ENCODE measurements around the gene DISP1. TPM values are rescaled to one million over a fixed set of nuclear protein-coding genes. Genes with fewer than 3 reads are reported as not detected.
"Not testable (repeated sequence)": the region's sequence is repeated elsewhere in the genome, so short reads cannot be mapped to it uniquely, and the experiment has no call there.

DISP1 gene
- total RNA-seq, 1 donor from 2014 or later, result 27.2 TPM

DNA sequence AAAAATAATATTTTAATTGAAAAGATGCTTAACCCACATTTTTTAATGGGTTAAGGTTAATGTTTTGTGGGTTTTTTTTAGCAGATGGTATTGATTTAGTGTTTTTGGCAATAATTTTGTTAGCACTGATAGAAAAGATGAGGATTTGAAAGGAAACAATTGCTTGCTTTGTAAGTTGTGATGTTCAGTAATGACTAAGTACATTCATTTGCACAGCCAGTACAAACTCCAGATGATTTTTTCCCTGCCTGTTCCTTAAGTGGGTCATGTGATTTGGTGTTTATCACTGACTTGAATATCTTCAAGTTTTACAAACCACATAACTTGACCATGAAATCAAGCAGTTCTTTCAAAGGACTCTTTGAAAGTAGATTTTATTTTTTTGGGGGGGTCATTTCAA lies 15.0 kb downstream of the DISP1 start:
- no peaks in the 10 kb centered on the region for H3K27me3 Mint-ChIP-seq (ENCODE audit: unreplicated experiment)
- H3K4me3 Mint-ChIP-seq (ENCODE audit: unreplicated experiment), result no peak overlapping the region
- no peaks in the 10 kb centered on the region for H3K9me3 Mint-ChIP-seq (ENCODE audit: unreplicated experiment)
- no peak overlapping the region for H3K27ac Mint-ChIP-seq (ENCODE audit: unreplicated experiment)
- no peaks in the 10 kb centered on the region for H3K36me3 Mint-ChIP-seq (ENCODE audit: low read depth, unreplicated experiment)
- H3K4me1 Mint-ChIP-seq (ENCODE audit: unreplicated experiment), result no peaks in the 10 kb centered on the region
- TF ChIP-seq, protein P1, sequence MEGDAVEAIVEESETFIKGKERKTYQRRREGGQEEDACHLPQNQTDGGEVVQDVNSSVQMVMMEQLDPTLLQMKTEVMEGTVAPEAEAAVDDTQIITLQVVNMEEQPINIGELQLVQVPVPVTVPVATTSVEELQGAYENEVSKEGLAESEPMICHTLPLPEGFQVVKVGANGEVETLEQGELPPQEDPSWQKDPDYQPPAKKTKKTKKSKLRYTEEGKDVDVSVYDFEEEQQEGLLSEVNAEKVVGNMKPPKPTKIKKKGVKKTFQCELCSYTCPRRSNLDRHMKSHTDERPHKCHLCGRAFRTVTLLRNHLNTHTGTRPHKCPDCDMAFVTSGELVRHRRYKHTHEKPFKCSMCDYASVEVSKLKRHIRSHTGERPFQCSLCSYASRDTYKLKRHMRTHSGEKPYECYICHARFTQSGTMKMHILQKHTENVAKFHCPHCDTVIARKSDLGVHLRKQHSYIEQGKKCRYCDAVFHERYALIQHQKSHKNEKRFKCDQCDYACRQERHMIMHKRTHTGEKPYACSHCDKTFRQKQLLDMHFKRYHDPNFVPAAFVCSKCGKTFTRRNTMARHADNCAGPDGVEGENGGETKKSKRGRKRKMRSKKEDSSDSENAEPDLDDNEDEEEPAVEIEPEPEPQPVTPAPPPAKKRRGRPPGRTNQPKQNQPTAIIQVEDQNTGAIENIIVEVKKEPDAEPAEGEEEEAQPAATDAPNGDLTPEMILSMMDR (IDR thresholded peaks at IDR 0.05; ENCODE audit: unreplicated experiment), result no peak
- DNase-seq (ENCODE audit: low spot score), result no peak

DNA sequence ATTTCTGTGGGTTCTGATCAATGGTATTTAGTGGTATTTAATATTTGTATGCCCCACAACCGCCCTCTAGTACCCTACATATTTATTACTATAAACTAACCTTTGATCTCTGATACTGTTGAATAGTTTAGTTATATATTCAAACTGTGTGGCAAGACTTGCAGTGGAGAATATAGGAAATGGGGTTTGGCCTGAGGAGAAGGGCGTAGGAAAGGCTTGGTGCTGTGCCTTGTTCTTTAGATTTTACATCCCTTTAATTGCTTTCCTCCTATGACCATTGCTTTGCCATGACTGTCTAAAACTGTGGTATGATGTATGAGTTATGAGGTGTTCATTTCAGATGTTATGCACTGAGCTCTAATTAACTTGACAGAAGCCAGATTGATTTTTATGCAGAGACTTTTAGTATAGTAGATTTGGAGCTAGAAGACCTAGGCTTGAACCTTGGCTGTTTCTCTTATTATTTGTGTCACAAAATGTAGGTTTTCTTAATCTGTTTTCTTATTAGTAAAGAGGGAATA lies 18.6 kb downstream of the DISP1 start:
- H3K4me1 Mint-ChIP-seq (ENCODE audit: unreplicated experiment), result no peaks in the 10 kb centered on the region
- H3K27me3 Mint-ChIP-seq (ENCODE audit: unreplicated experiment), result no peaks in the 10 kb centered on the region
- H3K27ac Mint-ChIP-seq (ENCODE audit: unreplicated experiment), result no peak overlapping the region
- no peaks in the 10 kb centered on the region for H3K36me3 Mint-ChIP-seq (ENCODE audit: low read depth, unreplicated experiment)
- DNase-seq (ENCODE audit: low spot score), result no peak
- no peaks in the 10 kb centered on the region for H3K9me3 Mint-ChIP-seq (ENCODE audit: unreplicated experiment)
- TF ChIP-seq, protein P1 (IDR thresholded peaks at IDR 0.05; ENCODE audit: unreplicated experiment), result no peak
- no peak overlapping the region for H3K4me3 Mint-ChIP-seq (ENCODE audit: unreplicated experiment)

DNA sequence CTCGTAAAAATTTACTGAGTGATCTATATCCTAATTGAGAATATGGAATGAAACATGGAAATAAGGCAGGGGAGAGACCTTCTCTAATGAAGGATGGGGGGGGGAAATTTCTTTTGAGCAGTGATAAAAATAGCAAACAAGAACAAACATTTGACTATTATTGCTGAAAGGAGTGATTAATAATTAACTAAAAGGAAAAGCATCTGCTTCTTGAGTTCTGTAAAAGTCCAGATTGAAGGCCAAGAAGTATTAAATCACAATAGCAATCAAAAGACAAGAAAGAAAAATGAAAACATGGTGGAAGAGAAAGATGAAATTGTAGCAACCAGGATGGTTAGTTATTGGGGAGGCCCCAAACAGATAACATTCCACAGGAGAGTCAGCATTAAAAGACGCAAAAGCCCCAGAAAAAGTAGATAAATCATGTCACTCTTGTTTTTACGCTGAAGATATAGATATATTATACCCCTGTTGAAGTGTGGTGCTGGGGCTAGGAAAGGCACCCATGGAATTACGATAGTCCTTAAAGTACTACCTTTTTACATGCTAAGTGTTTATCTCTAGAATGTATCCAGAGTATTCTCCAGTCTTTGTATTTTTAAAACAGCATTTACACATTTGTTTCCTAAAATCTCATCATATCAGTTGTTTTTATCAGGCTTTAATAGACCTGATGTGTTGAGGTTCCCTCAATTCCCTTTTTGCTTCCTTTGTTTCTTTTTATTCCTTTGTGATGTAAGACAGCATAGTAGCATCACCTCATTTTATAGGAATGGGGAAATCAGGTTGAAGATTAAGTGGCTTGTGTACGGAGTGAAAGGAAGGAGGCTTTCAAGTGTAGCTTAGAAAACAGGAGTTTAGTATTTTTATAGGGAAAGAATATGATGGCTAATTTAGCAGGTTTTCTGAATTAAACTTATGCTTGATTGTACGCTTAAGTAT lies 28.9 kb downstream of the DISP1 start:
- H3K4me1 Mint-ChIP-seq (ENCODE audit: unreplicated experiment), result peaks cover 7% of the 10 kb centered on the region
- H3K36me3 Mint-ChIP-seq (ENCODE audit: low read depth, unreplicated experiment), result peaks cover 5% of the 10 kb centered on the region
- no peak overlapping the region for H3K4me3 Mint-ChIP-seq (ENCODE audit: unreplicated experiment)
- DNase-seq (ENCODE audit: low spot score), result no peak
- H3K27me3 Mint-ChIP-seq (ENCODE audit: unreplicated experiment), result no peaks in the 10 kb centered on the region
- no peaks in the 10 kb centered on the region for H3K9me3 Mint-ChIP-seq (ENCODE audit: unreplicated experiment)
- peak overlapping the region; percentile 54 for H3K27ac Mint-ChIP-seq (ENCODE audit: unreplicated experiment)
- TF ChIP-seq, protein P1 (IDR thresholded peaks at IDR 0.05; ENCODE audit: unreplicated experiment), result no peak

DNA sequence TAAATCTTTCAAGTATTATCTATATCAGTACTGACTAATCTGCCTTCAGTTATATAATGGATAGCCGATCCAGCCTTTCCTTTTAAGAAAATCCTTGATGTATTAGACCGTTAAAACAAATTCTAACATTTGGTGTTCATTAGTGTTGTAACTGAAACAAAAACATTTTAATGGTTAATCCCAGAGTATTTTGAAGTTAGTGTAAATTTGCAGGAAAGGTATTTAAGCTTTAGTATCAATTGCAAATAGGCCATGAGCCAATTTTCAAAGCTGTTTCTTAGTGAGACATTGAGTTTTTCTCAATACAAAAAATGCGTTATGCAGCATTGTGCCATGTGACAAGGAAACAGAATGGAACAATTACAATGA lies 29.6 kb downstream of the DISP1 start:
- Mint-ChIP-seq H3K27me3 (ENCODE audit: unreplicated experiment) (no peaks in the 10 kb centered on the region), H3K36me3 (ENCODE audit: low read depth, unreplicated experiment) (peaks cover 2% of the 10 kb centered on the region), H3K4me3 (ENCODE audit: unreplicated experiment) (no peak overlapping the region), H3K4me1 (ENCODE audit: unreplicated experiment) (peaks cover 7% of the 10 kb centered on the region), H3K27ac (ENCODE audit: unreplicated experiment) (no peak overlapping the region), H3K9me3 (ENCODE audit: unreplicated experiment) (no peaks in the 10 kb centered on the region)
- DNase-seq (ENCODE audit: low spot score), result no peak
- TF ChIP-seq, protein P1 (IDR thresholded peaks at IDR 0.05; ENCODE audit: unreplicated experiment), result no peak

DNA sequence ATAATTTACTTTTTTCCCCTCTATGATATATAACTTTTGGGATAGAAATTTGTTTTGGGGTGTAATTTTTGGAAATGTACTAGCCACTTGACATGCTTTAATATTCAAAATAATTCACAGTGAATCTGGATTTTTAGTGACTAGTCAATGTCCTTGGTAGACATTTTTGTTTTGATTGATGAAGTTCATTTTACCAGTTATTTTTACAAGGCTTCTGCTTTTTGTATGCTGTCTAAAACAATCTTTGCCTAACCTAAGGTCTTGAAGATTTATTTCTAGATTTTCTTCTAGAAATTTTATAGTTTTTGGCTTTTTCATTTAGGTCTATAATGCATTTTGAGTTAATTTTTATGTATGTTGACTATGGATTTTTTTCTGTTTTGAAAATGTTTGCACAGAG lies 30.9 kb downstream of the DISP1 start:
- Mint-ChIP-seq H3K27me3 (ENCODE audit: unreplicated experiment) (no peaks in the 10 kb centered on the region), H3K9me3 (ENCODE audit: unreplicated experiment) (no peaks in the 10 kb centered on the region), H3K4me3 (ENCODE audit: unreplicated experiment) (no peak overlapping the region), H3K36me3 (ENCODE audit: low read depth, unreplicated experiment) (no peaks in the 10 kb centered on the region), H3K4me1 (ENCODE audit: unreplicated experiment) (peaks cover 7% of the 10 kb centered on the region), H3K27ac (ENCODE audit: unreplicated experiment) (no peak overlapping the region)
- DNase-seq (ENCODE audit: low spot score), result no peak
- TF ChIP-seq, protein P1 (IDR thresholded peaks at IDR 0.05; ENCODE audit: unreplicated experiment), result no peak

DNA sequence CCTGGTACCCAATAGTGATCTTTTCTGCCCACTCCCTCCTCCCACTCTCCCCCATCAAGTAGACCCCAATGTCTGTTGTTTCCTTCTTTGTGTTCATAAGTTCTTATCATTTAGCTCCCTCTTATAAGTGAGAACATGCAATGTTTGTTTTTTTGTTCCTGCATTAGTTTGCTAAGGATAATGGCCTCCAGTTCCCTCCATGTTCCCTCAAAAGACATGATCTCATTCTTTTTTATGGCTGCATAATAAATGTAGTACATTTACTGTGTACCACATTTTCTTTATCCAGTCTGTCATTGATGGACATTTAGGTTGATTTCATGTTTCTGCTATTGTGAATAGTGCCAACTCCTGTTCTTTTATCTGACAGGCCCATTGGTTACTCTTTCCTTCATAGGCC lies 35.7 kb downstream of the DISP1 start:
- DNase-seq (ENCODE audit: low spot score); H3K9me3 Mint-ChIP-seq (ENCODE audit: unreplicated experiment); H3K4me1 Mint-ChIP-seq (ENCODE audit: unreplicated experiment); H3K4me3 Mint-ChIP-seq (ENCODE audit: unreplicated experiment); H3K27ac Mint-ChIP-seq (ENCODE audit: unreplicated experiment); H3K36me3 Mint-ChIP-seq (ENCODE audit: low read depth, unreplicated experiment); H3K27me3 Mint-ChIP-seq (ENCODE audit: unreplicated experiment): not testable (repeated sequence)

All from endothelial cell (in vitro differentiated cells).